Subcutaneous adipose tissue (tissue), 4 donors: ENCODE results near the gene RASGRP1. TPM values are rescaled to one million over a fixed set of nuclear protein-coding genes. Genes with fewer than 3 reads are reported as not detected.

Experiments used
- total RNA-seq, 4 donors: library from RNA; depleted of rRNA; stranded (reverse); fragments of >200 nt; gene quantifications; one replicate each; pipeline ENCODE4 v1.1.0, GENCODE V29; 2016
- TF ChIP-seq, protein P1 (sequence below): fragments of 450-650 bp; IDR thresholded peaks from one replicate; pipeline ENCODE4 v1.5.1; 2016; ENCODE audit warnings: low read depth, mild to moderate bottlenecking, control low read depth, antibody characterized with exemption, moderate library complexity

The RASGRP1 gene
- total RNA-seq, 4 donors from 2014 or later = 0.94 to 2.9 (median 1.8) TPM

- TF ChIP-seq, protein P1, sequence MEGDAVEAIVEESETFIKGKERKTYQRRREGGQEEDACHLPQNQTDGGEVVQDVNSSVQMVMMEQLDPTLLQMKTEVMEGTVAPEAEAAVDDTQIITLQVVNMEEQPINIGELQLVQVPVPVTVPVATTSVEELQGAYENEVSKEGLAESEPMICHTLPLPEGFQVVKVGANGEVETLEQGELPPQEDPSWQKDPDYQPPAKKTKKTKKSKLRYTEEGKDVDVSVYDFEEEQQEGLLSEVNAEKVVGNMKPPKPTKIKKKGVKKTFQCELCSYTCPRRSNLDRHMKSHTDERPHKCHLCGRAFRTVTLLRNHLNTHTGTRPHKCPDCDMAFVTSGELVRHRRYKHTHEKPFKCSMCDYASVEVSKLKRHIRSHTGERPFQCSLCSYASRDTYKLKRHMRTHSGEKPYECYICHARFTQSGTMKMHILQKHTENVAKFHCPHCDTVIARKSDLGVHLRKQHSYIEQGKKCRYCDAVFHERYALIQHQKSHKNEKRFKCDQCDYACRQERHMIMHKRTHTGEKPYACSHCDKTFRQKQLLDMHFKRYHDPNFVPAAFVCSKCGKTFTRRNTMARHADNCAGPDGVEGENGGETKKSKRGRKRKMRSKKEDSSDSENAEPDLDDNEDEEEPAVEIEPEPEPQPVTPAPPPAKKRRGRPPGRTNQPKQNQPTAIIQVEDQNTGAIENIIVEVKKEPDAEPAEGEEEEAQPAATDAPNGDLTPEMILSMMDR = no peak
Observed at GRCh38 chr15:38534691-38535090, 29.9 kb downstream of the RASGRP1 start.

DNA sequence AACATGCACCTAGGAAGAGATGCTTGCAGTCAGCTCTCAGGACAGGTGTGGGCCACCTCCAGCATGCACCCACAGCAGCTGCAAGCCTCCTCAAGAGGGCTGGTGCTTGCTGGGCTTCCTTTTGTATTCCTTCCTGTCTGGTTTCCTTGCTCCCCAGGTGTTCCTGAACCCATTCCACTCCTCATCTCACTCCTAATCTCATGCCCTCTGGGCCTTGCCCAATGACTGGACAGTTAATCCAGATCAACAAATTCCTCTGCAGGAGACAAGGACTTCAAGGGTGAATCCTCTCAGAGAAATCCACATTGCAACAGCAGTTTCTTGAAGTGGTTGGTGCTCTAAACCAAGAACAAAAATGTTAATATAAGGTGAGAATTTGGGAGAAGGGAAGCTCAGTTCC, 30.7 kb downstream of the RASGRP1 start:
- TF ChIP-seq, protein P1 = no peak

- TF ChIP-seq, protein P1 = no peak
Observed at GRCh38 chr15:38533416-38533915, 31.1 kb downstream of the RASGRP1 start.

DNA sequence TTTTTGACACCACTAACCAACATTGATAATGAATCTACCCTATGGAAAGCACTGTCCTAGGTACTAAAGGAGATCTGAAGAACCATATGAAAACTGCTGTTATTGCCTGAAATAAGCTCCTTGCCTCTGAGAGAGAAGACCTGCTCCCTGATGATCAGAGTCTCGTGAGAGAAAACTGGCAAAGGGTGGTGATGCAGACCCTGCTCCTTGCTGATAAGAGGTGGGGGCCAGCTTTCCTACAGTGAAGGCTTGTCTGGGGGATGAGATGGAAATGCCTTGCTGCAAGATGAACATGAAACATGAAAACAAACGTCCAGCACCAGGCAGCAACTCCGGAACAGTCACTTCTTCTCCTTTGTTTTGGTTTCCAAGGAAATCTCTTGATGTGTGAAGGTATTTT, 31.9 kb downstream of the RASGRP1 start:
- TF ChIP-seq, protein P1 = no peak

- TF ChIP-seq, protein P1 = no peak
Observed at GRCh38 chr15:38531509-38531908, 33.1 kb downstream of the RASGRP1 start.

- TF ChIP-seq, protein P1 = no peak
Observed at GRCh38 chr15:38530113-38530512, 34.5 kb downstream of the RASGRP1 start.

GRCh38 chr15:38528294-38528693, 36.3 kb downstream of the RASGRP1 start:
- TF ChIP-seq, protein P1 = no peak
